ENCODE results near the gene BRPF1. TPM values are rescaled to one million over a fixed set of nuclear protein-coding genes. Genes with fewer than 3 reads are reported as not detected.

BRPF1 gene
- total RNA-seq, 4 donors from 2014 or later, result 20.1 to 27.2 (median 22.5) TPM

- 77 to 87% methylated on average over 10 of the region's 10 CpGs for WGBS, 2 donors
- H3K4me3 ChIP-seq (ENCODE audit: low read depth, poor library complexity, severe bottlenecking), result no peak overlapping the region
- intact Hi-C loops (cut with DNase I; ENCODE audit: low total_unique reads), result no loop called here
- DNase-seq (ENCODE audit: low spot score in 2 of 2), result no peak
- no peak for TF ChIP-seq POLR2A (IDR thresholded peaks at IDR 0.05)
- TF ChIP-seq CTCF (IDR thresholded peaks at IDR 0.05), result no peak
These were observed 48.9 kb downstream of the BRPF1 start for GRCh38 chr3:9780458-9780812.

GRCh38 chr3:9780910-9781309 is 49.4 kb downstream of the BRPF1 start:
- TF ChIP-seq POLR2A (IDR thresholded peaks at IDR 0.05) (no peak), CTCF (IDR thresholded peaks at IDR 0.05) (no peak)
- no peak for DNase-seq (ENCODE audit: low spot score in 2 of 2)
- 90 to 93% methylated on average over 4 of the region's 4 CpGs for WGBS, 2 donors
- intact Hi-C loops (cut with DNase I; ENCODE audit: low total_unique reads), result no loop called here
- H3K4me3 ChIP-seq (ENCODE audit: low read depth, poor library complexity, severe bottlenecking), result no peak overlapping the region

- no peak for DNase-seq (ENCODE audit: low spot score in 2 of 2)
- no peak for TF ChIP-seq CTCF (IDR thresholded peaks at IDR 0.05)
- no peak for TF ChIP-seq POLR2A (IDR thresholded peaks at IDR 0.05)
- intact Hi-C loops (cut with DNase I; ENCODE audit: low total_unique reads), result no loop called here
- no peak overlapping the region for H3K4me3 ChIP-seq (ENCODE audit: low read depth, poor library complexity, severe bottlenecking)
- 67 to 76% methylated on average over 1 of the region's 1 CpG for WGBS, 2 donors
These were observed 50.0 kb downstream of the BRPF1 start for GRCh38 chr3:9781551-9781950.

GRCh38 chr3:9781978-9782603 is 50.6 kb downstream of the BRPF1 start:
- DNase-seq (ENCODE audit: low spot score in 2 of 2), result no peak
- H3K4me3 ChIP-seq (ENCODE audit: low read depth, poor library complexity, severe bottlenecking), result no peak overlapping the region
- TF ChIP-seq CTCF (IDR thresholded peaks at IDR 0.05), result no peak
- no peak for TF ChIP-seq POLR2A (IDR thresholded peaks at IDR 0.05)
- WGBS, 2 donors, result 72 to 73% methylated on average over 3 of the region's 3 CpGs
- intact Hi-C loops (cut with DNase I; ENCODE audit: low total_unique reads), result no loop called here

- no peak for DNase-seq (ENCODE audit: low spot score in 2 of 2)
- TF ChIP-seq CTCF (IDR thresholded peaks at IDR 0.05), result no peak
- no peak for TF ChIP-seq POLR2A (IDR thresholded peaks at IDR 0.05)
- H3K4me3 ChIP-seq (ENCODE audit: low read depth, poor library complexity, severe bottlenecking), result no peak overlapping the region
- intact Hi-C loops (cut with DNase I; ENCODE audit: low total_unique reads), result no loop called here
- WGBS, 2 donors, result 30 to 44% methylated on average over 3 of the region's 3 CpGs
These were observed 51.2 kb downstream of the BRPF1 start for GRCh38 chr3:9782770-9783169.

- WGBS, 2 donors, result 94 to 97% methylated on average over 14 of the region's 14 CpGs
- DNase-seq (ENCODE audit: low spot score in 2 of 2), result no peak
- intact Hi-C loops (cut with DNase I; ENCODE audit: low total_unique reads), result no loop called here
- H3K4me3 ChIP-seq (ENCODE audit: low read depth, poor library complexity, severe bottlenecking), result no peak overlapping the region
- no peak for TF ChIP-seq CTCF (IDR thresholded peaks at IDR 0.05)
- TF ChIP-seq POLR2A (IDR thresholded peaks at IDR 0.05), result no peak
These were observed 52.4 kb downstream of the BRPF1 start for GRCh38 chr3:9783954-9784353.
